ENCODE measurements around the gene STRN4. TPM values are rescaled to one million over a fixed set of nuclear protein-coding genes. Genes with fewer than 3 reads are reported as not detected.

STRN4 gene
- total RNA-seq, 1 donor from 2014 or later = 151 TPM

DNA sequence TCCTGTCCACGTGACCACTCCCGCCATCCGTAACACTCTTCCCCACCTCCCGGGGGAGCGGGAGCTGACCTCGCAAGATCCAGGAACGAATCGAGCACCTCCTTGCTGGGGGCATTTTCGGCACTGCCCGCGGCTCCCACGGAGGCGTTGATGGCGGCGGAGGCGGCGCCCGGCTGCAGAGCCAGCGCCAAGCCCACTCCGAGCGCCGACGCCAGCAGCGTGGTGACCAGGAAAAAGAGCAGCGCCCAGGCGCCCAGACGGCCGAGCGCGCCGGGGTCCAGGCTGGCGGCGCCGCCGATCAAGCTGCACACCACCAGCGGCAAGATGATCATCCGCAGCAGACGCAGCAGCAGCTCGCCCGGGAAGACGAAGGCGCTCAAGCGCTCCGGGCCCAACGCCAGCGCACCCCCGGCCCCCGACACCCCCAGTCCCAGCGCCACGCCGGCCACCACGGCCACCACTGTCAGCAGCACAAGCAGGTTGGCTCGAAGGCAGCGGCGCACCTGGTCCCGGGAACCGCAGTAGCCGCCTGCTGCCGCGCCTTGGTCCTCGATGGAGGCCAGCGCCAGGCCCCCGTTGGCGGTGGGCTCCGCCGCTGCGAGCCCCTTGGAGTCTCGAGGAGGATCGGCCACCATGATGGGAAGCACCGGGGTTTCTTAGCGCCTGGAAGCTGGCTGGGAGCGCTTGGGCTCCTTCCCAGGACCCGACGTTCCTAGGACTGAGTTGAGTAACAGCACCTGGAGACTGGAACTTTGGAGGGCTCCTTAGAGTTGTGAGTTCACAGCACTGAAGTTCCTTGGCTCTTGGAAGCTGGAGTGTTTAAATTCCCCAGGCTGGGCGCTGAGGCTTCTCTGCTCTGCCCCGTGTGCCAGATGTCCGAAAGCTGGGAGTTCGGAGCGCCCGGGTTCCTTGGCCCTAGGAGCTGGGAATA is 41.3 kb upstream of the STRN4 start:
- TF ChIP-seq, protein P1, sequence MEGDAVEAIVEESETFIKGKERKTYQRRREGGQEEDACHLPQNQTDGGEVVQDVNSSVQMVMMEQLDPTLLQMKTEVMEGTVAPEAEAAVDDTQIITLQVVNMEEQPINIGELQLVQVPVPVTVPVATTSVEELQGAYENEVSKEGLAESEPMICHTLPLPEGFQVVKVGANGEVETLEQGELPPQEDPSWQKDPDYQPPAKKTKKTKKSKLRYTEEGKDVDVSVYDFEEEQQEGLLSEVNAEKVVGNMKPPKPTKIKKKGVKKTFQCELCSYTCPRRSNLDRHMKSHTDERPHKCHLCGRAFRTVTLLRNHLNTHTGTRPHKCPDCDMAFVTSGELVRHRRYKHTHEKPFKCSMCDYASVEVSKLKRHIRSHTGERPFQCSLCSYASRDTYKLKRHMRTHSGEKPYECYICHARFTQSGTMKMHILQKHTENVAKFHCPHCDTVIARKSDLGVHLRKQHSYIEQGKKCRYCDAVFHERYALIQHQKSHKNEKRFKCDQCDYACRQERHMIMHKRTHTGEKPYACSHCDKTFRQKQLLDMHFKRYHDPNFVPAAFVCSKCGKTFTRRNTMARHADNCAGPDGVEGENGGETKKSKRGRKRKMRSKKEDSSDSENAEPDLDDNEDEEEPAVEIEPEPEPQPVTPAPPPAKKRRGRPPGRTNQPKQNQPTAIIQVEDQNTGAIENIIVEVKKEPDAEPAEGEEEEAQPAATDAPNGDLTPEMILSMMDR (IDR thresholded peaks at IDR 0.05) = no peak
- peak overlapping the region; percentile 74 to 81 for H3K27ac ChIP-seq
- H3K27me3 ChIP-seq = no peaks in the 10 kb centered on the region
- DNase-seq (ENCODE audit: low spot score in 2 of 2) = peak in 1 of 2 donors; percentile 76
- H3K36me3 ChIP-seq = peaks cover 0 to 3% of the 10 kb centered on the region in 2 donors
- peaks cover 0 to 3% of the 10 kb centered on the region in 2 donors for H3K4me1 ChIP-seq
- H3K4me3 ChIP-seq = peak overlapping the region; percentile 51 to 78
- no peaks in the 10 kb centered on the region for H3K9me3 ChIP-seq
- intact Hi-C loops (cut with DNase I) = no loop called here

DNA sequence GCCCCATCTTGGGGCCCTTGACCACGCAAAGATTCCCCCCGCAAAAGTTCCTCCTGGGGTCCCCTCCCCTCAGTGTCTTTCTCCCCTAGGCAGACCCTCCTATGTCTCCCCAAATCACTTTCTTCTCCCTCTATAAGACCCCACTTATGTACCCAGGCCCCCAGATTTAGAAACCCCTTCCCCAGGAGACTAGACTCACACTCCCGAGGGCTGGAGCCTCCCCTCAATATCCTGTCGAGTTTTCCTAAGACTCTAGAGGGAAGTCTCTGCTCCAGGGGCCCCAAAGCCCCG is 40.7 kb upstream of the STRN4 start:
- Histone ChIP-seq H3K36me3 (peaks cover 3 to 6% of the 10 kb centered on the region in 2 donors), H3K27me3 (no peaks in the 10 kb centered on the region), H3K4me3 (peak overlapping the region; percentile 51 to 78), H3K4me1 (peaks cover 0 to 3% of the 10 kb centered on the region in 2 donors), H3K27ac (peak overlapping the region; percentile 74 to 81), H3K9me3 (no peaks in the 10 kb centered on the region)
- DNase-seq (ENCODE audit: low spot score in 2 of 2) = no peak
- intact Hi-C loops (cut with DNase I) = no loop called here
- TF ChIP-seq, protein P1 (IDR thresholded peaks at IDR 0.05) = no peak

DNA sequence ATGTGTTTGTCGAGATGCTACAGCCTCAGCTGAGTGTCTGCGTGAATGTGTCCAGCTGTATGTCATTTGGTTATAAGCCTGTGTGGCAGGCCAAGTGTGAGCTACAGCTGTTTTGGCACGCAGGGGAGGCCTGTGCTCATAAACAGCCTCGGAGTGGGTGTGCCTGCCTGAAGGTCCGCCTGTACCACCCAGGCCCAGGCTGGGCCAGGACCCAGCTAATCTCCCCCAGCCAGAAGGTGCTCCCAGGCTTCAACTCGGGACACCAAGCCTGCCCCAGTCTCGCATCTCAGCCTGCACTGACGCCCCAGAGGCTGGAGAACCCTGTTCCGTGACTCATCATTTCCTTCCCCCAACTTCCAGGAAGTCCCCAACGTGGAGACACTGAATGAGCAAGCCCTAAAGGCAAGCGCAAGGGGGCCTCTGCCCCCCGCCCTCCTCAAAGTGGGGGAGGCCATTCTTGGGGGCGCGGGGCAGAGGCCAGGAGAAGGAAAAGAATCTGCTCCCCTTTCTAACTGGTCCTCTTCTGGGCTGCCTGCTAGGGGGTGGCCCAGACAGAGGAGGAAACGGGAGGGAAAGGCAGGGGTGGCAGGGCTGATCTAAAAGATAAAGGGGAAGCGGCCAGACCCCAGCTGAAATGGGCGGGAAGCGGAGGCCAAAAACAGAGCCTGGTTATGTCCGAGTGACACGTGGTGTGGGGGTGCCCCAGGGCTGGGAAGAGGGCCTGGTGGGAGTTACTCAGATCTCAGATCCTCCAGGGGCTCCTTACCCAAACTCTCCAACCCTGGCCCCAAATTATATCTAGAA is 40.2 kb upstream of the STRN4 start:
- H3K9me3 ChIP-seq = no peaks in the 10 kb centered on the region
- H3K4me1 ChIP-seq = peaks cover 0 to 3% of the 10 kb centered on the region in 2 donors
- H3K27ac ChIP-seq = peak overlapping the region; percentile 74 to 81
- peaks cover 6 to 8% of the 10 kb centered on the region in 2 donors for H3K36me3 ChIP-seq
- intact Hi-C loops (cut with DNase I) = no loop called here
- DNase-seq (ENCODE audit: low spot score in 2 of 2) = peak; percentile 38 to 89
- TF ChIP-seq, protein P1 (IDR thresholded peaks at IDR 0.05) = no peak
- H3K27me3 ChIP-seq = no peaks in the 10 kb centered on the region
- H3K4me3 ChIP-seq = peak overlapping the region; percentile 51 to 78

DNA sequence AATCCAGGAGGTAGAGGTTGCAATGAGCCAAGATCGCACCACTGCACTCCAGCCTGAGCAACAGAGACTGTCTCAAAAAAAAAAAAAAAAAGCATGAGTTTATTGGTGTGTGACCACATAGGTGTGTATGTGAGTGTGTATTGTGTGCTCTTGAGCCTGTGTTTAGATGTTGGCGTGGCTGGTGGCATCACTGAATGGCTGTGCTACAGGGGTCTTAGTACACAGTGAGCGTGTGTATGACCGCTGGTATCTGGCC is 39.7 kb upstream of the STRN4 start:
- Histone ChIP-seq H3K4me3 (peak overlapping the region; percentile 51 to 78), H3K36me3 (peaks cover 7 to 8% of the 10 kb centered on the region in 2 donors), H3K27ac (peak overlapping the region; percentile 74 to 81), H3K9me3 (no peaks in the 10 kb centered on the region), H3K4me1 (peaks cover 0 to 3% of the 10 kb centered on the region in 2 donors), H3K27me3 (no peaks in the 10 kb centered on the region)
- DNase-seq (ENCODE audit: low spot score in 2 of 2) = no peak
- intact Hi-C loops (cut with DNase I) = no loop called here
- TF ChIP-seq, protein P1 (IDR thresholded peaks at IDR 0.05) = no peak

DNA sequence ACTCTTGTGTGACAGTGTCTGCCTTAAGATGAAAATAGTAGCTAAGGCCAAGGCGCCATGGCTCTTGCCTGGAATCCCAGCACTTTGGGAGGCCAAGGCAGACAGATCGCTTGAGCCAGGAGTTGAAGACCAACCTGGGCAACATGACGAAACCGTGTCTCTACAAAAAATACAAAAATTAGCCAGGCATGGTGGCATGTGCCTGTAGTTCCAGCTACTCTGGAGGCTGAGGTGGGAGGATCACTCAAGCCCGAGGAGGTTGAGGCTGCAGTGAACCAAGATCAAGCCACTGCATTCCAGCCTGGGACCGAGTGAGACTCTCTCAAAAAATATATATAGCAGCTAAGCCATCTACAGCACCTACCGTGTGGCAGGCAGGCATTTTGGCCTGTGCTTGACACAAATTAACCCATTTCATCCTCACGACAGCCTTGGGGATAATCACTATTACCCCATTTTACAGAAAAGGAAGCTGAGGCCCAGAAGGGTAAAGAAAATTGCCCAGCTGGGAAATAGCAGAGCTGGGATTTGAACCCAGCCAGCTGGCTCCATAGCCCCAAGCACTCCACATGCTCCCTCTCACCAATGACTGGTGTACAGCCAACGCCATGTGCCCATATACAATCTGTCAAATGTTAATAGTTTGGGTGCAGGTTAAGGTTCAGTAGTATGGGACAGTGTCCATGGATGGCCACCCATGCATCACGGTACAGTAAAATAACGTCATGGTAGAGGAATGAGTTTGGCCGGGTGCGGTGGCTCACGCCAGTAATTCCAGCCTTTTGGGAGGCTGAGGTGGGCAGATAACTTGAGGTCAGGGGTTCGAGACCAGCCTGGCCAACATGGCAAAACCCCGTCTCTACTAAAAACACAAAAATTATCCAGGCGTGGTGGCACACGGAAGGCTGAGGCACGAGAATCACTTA is 39.1 kb upstream of the STRN4 start:
- Histone ChIP-seq H3K9me3 (no peaks in the 10 kb centered on the region), H3K4me1 (peaks cover 0 to 3% of the 10 kb centered on the region in 2 donors)

More for the DNA sequence above, 39.1 kb upstream of the STRN4 start:
- DNase-seq (ENCODE audit: low spot score in 2 of 2) = no peak
- intact Hi-C loops (cut with DNase I) = no loop called here
- TF ChIP-seq, protein P1 (IDR thresholded peaks at IDR 0.05) = no peak
- Histone ChIP-seq H3K27me3 (no peaks in the 10 kb centered on the region), H3K36me3 (peaks cover 10 to 13% of the 10 kb centered on the region in 2 donors), H3K4me3 (peak overlapping the region; percentile 51 to 78), H3K27ac (peak overlapping the region; percentile 74 to 81)
